ENCODE results near the gene GPR151.

The GPR151 gene

DNA sequence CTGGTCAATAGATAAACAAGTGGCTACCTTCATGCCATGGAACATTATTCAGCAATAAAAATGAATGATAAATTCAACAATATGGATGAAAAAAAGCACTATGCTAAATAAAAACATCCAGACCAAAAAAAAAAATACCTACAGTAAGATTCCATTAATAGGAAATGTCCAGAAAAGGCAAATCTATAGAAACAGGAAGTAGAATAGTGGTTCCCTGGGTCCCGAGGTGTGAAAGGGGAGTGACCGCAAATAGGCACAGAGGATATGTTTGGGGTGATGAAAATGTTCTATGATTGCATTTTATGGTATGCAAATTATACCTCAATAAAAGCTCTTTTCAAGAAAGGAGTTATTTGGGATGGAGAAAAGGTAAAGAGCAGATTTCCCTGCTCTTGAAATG is 3.6 kb upstream of the GPR151 start:
- no peak for DNase-seq

DNA sequence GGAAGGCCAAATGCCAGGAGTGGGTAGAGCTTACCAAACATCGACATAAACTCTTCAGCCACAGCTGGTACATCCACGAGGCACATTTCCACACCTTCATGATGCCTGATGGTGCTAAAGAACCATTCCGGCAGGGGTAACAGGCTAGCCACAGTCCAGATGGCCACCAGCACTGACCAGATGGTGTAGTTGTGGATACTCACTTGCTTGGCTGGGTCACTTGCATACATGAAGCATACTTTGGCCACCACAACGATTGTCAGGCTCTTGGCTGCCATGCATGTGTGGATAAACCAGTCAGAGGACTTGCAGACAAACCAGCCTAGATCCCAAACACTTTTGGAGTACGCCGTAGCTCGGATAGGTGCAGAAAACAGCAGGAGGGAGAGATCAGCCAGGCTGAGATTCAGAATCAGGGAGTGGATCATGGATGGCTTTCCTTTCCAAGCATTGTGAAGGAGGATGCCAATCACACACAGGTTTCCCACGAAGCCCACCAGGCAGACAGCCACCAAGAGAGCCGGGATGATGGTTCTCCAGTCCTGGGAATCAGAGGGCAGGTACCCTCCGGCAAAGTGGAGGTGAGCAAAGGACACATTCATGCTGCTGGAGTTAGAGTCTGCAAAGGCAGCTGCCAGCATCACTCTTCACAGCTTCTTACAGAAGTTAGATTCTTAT is 378 bp downstream of the GPR151 start:
- no peak for DNase-seq

DNA sequence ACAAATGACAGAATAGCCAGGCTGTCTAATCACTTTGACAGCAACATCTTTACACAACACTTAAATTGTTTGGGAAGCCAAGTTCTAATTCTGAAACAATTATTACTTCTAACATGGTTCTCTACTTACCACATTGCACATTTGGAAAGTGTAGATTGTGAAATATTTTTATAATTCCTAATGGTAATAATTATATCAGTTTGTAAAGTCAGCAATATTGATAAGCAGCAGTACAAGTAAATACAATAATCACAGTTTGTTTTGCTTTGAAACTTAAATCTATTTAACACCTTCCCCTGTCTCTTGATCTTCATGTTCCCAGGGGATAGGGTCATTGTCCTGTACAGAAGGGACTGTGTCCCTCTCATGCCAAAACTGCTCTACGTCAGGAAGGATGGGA is 1.4 kb downstream of the GPR151 start:
- DNase-seq, result no peak

DNA sequence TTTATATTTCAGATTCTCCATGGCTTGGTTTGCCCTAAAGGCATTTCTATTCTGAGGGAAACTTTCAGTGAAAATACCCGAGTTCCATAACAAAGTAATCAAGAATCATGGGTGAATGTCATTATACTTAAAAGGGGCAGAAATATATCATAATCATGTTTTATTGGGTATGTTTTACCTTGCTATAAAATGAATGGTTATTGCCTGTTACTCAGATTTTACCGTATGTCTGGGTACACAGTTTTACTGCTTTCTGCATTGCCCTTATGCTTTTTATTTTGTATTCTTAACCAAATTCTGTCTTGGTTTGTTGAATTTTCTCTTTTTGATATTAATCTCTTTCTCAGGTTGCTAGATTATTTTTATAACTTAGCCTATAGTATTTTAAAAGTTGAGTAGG is 2.5 kb downstream of the GPR151 start:
- DNase-seq, result no peak

DNA sequence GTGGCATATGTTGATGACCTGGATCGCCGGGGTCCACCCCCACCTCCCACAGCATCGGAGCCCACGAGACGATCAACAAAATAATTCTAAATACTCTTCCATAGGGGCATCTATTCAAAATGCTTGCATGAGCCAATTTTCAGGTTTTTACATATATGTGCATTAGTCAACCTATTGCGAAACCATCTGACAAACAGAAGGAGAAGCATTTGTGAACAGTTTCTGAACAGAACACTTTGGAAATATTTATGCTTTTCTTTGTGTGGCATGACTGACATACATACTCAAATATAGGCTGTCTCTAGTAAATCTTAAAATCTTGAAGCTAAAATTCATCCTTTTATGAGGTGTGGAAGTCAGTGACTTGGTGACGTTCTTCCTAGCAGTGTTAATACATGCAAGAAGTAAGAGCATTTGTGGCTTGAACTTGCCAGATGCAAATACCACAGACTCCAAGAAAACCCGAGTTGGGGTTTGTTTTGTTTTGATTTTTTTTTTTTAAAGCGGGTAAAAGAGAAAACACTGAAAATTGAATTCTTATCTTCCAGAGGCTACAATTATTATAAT is 5.3 kb downstream of the GPR151 start:
- DNase-seq, result no peak

DNA sequence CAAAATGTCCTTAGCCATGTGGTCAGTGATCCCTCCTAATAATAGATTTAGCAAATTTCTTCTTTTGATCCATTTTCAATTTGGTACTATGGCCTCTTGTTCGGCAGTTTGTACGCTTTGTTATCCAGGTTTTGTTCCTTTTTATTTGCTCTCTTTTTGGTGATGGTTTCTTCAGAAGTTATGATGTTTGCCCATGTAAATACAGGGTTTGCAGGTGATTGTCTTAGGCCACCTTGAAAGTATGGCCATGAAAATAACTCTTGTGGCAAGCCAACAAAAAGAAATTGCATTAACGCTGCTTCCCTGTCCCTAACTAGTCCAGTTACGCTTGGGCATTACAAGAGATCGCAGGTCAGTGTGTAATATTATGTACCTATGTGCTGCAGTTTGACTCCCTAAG is 8.6 kb downstream of the GPR151 start:
- DNase-seq, result no peak

DNA sequence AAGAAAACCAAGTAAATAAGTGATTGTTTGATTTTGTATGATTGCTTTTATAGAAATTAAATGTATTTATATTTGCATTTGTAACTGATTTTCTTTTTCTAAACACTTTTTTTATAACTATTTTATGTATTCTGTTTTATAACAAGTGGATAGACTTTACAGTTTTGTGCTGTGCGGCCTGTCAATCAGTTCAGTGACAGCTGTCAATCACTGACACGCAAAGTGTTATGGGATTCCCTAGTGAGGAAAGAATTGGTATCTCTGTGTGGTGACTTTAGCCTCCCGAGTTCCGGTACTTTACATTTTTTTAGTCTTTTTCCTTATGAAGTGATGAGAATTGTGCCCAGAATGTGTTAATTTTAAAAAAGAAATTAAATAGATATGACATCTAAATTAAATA is 16.3 kb downstream of the GPR151 start:
- no peak for DNase-seq

DNA sequence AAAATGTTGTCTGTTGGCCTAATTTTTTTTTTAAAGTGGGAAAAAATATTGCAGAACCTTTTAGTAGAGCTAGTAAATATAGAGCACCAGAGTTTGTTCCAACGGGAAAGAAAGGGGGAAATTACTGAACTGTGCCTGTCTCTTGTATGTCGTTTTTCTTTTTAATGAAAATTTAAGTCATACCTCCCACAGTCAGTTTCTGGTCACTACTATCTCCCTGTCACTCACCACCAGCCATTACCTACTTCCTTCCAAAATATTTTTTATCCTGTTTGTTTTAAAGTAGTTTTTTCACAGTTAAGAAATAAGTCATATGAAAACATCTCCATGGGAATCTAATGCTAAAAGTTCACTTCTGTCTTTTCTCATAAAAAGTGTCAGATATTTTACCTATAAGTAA is 21.3 kb downstream of the GPR151 start:
- DNase-seq, result no peak

DNA sequence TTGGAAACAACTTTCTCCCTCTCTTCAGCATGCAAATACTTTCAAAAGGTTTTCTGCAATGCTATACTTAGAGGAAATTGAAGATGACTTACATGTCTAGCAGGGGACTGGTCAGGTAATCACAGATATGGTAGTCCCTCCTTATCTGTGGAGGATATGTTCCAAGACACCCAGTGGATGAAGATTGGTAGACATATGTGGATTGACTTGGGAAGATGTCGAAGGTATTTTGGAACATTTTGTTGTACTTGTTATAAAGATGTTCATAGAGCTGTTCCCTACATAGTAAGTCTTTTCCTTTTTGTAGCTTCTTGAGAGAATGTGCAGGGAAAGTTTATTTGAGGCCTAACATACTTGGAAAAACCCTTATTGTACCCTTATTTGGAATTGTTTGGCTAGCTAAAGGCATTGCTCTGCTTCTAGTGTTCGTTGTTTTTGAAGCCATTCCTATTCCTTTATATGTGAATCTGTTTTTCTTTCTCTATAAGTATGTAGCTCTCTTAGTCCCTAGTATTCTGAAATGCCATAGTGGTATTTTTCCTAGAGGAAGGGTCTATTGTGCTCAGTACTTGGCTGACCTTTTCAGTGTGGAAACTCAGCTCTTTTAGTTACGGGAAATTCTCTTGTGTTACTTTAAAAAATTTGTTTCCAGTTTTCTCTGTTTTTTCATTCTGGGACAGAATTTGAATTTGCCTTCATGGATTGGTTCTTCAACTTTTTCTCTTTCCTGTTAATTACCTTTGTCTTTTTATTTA is 25.7 kb downstream of the GPR151 start:
- no peak for DNase-seq

DNA sequence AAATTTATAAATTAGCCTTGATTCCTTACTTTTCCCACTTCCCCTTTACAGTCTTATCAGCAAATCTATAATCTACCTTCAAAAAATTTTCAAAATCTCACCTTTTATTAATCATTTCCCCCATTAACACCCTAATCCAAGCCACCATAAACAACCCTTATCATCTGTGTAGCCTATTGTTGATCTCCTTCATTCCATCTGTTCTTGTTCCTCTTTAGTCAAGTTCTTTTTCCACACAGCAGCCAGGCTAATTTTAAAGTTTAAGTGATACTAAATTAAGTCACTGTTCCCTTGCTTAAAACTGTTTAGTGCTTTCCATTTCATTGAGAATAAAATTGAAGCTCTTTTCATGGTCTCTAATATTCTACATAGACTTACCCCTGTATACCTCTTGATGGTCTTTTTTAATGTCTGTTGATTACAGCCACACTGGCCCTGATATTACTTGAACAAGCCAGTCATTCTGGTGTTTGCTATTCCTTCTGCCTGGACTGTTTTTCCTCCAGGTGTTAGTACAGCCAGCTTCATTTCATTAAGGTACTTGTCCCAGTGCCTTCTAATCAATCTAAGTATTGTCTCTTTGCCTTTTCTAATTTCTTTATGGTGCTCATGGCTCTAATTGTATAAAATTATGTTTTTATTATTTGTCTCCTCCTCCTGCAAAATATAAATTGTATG is 31.1 kb downstream of the GPR151 start:
- DNase-seq, result no peak

DNA sequence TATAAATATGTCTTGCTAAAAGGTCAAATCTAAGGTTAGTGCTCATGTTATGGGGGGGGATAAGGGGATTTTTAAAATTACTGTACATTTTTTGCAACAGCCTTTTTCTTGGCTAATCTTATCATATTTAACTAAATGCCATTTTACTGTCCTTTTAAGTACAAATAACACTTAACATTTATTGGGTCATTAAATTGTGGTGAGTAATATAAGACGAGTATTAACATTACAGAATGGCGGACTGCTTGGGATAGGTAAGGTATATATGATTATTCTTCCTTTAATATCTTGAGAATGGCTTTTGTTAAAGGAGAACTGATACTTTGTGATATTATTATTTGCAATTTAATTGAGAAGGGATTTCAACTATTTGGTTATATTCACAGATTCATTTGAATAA is 33.2 kb downstream of the GPR151 start:
- DNase-seq, result no peak

DNA sequence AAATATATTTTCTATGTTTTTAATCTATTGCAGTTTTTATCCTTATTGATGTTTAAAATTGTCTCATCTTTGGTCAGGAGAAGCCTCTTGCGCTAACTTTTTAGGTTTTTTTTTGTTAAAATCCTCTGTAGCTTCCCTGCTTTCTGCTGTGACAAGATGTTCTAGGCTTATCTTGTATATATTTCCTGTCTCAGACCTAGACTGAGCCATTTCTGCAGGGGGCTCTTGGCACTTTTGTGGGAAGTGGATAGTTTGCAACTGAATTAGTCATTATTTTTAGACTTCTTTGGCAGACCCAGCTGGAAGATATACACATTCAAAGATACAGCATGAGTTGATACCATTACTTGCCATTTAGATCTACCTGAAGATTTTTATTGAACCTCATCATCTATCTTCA is 40.1 kb downstream of the GPR151 start:
- no peak for DNase-seq

DNA sequence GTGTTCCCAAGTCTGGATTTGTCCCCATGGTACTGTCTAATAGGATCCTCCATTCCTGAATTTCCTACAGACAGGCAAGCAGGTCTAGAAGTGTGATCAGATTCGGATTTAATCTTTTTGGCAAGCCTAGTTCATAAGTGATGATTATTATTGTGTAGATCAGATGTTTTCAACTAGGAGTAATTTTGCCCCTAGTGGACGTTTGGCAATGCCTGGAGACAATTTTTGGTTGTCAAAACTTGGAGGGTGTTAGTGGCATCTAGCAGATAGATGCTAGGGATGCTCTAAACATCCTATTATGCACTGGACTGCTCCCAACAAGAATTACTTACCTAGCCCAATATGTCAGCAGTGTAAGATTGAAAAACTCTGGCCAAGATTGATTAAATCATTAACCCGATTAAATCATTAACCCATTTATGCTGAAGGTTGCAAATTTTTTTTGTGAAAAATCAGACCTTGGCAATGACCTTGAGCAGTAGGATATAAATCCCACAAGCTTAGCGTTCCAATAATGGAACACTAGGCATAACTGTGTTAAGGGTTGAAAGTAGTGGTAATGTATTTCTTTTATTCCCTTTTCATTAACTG is 40.7 kb downstream of the GPR151 start:
- no peak for DNase-seq

DNA sequence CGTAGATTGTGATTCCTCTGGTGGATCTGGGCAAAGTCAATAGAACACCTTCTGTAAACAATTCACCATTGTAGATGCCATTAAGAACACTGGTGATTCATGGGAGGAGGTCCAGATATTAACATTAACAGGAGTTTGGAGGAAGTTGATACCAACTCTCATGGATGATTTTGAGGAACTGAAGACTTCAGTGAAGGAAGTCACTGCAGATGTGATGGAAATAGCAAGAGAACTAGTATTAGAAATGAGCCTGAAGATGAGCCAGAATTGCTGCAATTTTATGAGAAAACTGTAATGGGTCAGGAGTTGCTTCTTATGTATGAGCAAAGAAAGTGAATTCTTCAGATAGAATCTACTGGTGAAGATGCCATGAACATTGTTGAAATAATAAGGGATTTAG is 41.9 kb downstream of the GPR151 start:
- no peak for DNase-seq

DNA sequence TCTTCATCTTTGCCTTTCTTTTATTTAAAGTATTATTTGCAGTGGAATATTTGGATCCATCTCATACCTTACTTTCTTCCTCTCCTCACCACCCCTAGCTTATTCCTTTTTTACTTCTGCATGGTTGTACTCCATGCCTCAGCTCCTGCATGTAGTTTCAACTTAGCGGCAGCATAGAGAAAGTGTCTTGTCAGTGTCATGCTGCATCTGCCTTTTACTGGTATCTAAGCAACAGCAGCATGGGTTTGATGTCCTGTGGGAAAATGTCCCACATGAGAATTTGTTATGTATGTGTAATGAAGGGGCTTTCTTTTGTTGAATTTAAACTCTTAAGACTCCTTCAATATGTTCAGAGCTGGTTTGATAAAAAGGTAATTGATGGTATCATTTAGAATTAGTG is 48.2 kb downstream of the GPR151 start:
- no peak for DNase-seq

DNA sequence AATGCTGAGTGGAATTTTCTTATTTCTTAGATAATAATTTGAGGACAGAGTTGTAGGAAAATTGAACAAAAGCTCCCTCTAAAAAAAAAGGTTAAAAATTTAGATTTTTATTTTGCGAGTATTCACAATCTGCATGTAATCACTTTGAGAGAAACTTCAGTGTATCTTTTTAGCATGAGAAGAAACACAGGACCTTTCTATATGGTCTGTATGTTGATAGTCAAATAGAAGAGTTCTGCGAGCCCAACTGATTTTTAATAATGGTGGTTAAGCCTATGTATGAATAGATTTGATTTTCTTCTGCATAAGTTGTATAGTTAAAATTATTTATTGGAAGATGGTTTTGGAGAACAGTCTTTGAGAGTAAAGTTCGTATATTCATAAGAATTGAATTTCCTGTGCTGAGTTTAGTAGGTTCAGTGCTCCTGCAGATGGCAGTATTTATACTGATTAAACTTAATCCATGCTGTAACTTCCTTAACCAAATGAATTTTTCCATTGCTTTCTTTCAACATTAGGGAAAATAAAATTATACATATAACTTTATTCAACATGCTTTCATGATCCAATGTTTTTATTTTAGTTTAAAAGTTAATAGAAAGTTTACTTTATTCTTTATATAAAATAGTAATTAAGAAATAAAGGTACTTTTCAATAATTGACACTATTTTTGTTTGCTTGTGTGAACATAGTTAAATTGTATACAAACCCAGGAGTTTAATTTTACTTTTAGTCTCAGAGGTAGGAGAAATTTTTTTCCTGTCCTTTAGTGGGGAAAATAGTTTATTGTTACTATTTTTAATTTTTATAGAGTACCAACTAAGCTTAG is 49.3 kb downstream of the GPR151 start:
- no peak for DNase-seq

DNA sequence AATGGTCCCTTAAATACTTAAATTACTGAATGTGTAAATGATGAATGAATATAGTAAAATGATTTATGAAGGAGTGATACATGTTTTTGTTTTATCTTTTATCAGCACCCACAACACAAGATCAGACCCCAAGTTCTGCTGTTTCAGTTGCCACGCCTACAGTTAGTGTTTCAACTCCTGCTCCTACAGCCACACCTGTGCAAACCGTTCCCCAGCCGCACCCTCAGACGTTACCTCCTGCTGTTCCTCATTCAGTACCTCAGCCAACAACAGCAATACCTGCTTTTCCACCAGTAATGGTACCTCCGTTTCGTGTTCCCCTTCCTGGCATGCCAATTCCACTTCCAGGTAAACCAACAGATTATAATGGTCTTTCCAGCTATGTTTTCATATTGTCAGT is 52.5 kb downstream of the GPR151 start:
- no peak for DNase-seq

All from NCI-H1092 treated with DMSO at 0.1 percent for 48 hours (cell line).